ENCODE measurements around the gene MPC1L.
"Not testable (repeated sequence)": the region's sequence is repeated elsewhere in the genome, so short reads cannot be mapped to it uniquely, and the experiment has no call there.

Gene MPC1L

GRCh38 chrX:40623139-40623536 lies at the start of gene MPC1L:
Gene MPC1L (plus strand): TSS chrX:40623428. CDS start chrX:40623566, 138 bp downstream.
- DNase-seq, result no peak

- no peak for DNase-seq
These were observed 49.5 kb upstream of the MPC1L start for GRCh38 chrX:40573763-40574162.

GRCh38 chrX:40575411-40575810 lies 47.8 kb upstream of the MPC1L start:
- not testable (repeated sequence) for DNase-seq

- DNase-seq, result no peak
These were observed 46.9 kb upstream of the MPC1L start for GRCh38 chrX:40576291-40576690.

- DNase-seq, result peak; percentile 18
These were observed 45.1 kb upstream of the MPC1L start for GRCh38 chrX:40578039-40578695.

- no peak for DNase-seq
These were observed 44.1 kb upstream of the MPC1L start for GRCh38 chrX:40579141-40579540.

GRCh38 chrX:40579900-40580536 lies 43.2 kb upstream of the MPC1L start:
- DNase-seq, result no peak

- DNase-seq, result peak; percentile 88
These were observed 42.5 kb upstream of the MPC1L start, which contains the start of gene ATP6AP2 for GRCh38 chrX:40580537-40581335. Gene ATP6AP2 (plus strand): TSS chrX:40580970. CDS start chrX:40581066, 96 bp downstream.

GRCh38 chrX:40581336-40581920 lies 41.8 kb upstream of the MPC1L start:
- no peak for DNase-seq

- DNase-seq, result not testable (repeated sequence)
These were observed 41.0 kb upstream of the MPC1L start for GRCh38 chrX:40582178-40582577.

GRCh38 chrX:40582811-40583210 lies 40.4 kb upstream of the MPC1L start:
- DNase-seq, result no peak

GRCh38 chrX:40587623-40588022 lies 35.6 kb upstream of the MPC1L start:
- not testable (repeated sequence) for DNase-seq

- DNase-seq, result not testable (repeated sequence)
These were observed 33.5 kb upstream of the MPC1L start for GRCh38 chrX:40589616-40590321.

- no peak for DNase-seq
These were observed 19.8 kb upstream of the MPC1L start for GRCh38 chrX:40603446-40603845.

GRCh38 chrX:40607381-40607780 lies 15.8 kb upstream of the MPC1L start:
- no peak for DNase-seq

- DNase-seq, result no peak
These were observed 10.7 kb upstream of the MPC1L start for GRCh38 chrX:40612511-40612910.

GRCh38 chrX:40615976-40616375 lies 7.3 kb upstream of the MPC1L start:
- DNase-seq, result no peak

GRCh38 chrX:40617566-40617965 lies 5.7 kb upstream of the MPC1L start:
- DNase-seq, result no peak

GRCh38 chrX:40622479-40623138 lies 619 bp upstream of the MPC1L start:
- no peak for DNase-seq

GRCh38 chrX:40623665-40624064 lies 437 bp downstream of the MPC1L start:
- DNase-seq, result no peak

GRCh38 chrX:40625294-40625693 lies 2.1 kb downstream of the MPC1L start:
- no peak for DNase-seq

GRCh38 chrX:40628506-40628905 lies 5.3 kb downstream of the MPC1L start:
- DNase-seq, result no peak
